Cardiac fibroblast (primary cell): Measurements from ENCODE around the gene FER1L5.

Experiments used
- DNase-seq, 2 donors: peaks; one replicate each; pipeline versions ENCODE4 v3.0.0 to v3.0.0-alpha.2; 2010; ENCODE audit warnings: low read depth in 2 of 2
- H3K4me3 ChIP-seq, 2 donors: replicated peaks in 1 of 2; 1 replicate in 1 of 2; 2 replicates in 1 of 2; pipeline ENCODE4 v1.5.1; 2011; ENCODE audit warnings: low read depth in 2 of 2, low read length in 2 of 2, mild to moderate bottlenecking in 2 of 2, moderate library complexity in 1 of 2
- CTCF ChIP-seq: IDR thresholded peaks from one replicate; pipeline ENCODE4 v1.5.1; 2011; ENCODE audit warnings: low read depth, mild to moderate bottlenecking, low read length, inconsistent platforms

FER1L5 gene

DNA sequence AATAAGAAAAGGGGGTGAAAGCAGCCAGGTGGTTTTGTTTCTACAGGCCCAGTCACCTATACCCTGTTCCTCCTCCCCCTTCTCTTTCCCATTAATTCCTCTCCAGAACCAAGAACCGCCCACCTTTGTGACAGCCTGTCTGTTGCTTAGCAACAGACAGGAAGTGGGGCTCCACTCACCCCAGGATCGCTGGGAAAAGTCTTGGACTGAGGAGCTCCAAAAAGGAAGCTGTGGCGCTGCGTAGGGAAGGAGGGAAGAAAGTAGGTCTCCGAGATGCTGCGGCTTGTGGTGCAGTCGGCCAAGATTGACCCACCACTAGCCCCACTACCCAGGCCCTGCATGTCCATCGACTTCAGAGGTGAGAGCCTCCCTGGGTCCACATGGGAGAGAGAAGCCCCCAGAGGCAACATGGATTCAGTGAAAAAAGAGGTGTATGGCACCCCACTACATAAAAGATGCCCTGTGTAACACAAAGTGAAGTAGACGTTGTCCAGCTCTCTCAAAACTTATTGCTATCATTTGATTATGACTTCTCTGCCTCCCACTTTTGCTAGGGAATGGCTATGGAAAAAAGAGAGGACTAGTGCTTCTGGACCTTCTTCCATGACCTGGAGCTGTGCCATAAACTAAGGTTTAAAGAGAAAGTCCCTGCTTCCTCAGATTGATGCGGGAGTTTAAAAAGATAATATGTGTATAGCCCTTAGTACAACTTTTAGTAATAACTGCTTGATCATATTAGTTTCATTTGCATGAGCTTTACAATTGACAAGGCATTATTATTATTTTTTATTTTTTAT is at the start of gene FER1L5:
FER1L5 (plus strand) TSS at position 201 of the 797 bp plus-strand sequence; CDS start at position 274, 73 bp downstream.
- H3K4me3 ChIP-seq, result peak within 1 kb of the TSS; percentile 39 to 48
- TF ChIP-seq CTCF, result no peak
- peak; percentile 62 to 83 for DNase-seq

- no peak for DNase-seq
- H3K4me3 ChIP-seq, result no peak overlapping the region
- TF ChIP-seq CTCF, result no peak
Measured at GRCh38 chr2:96594282-96594681, 48.3 kb upstream of the FER1L5 start.

DNA sequence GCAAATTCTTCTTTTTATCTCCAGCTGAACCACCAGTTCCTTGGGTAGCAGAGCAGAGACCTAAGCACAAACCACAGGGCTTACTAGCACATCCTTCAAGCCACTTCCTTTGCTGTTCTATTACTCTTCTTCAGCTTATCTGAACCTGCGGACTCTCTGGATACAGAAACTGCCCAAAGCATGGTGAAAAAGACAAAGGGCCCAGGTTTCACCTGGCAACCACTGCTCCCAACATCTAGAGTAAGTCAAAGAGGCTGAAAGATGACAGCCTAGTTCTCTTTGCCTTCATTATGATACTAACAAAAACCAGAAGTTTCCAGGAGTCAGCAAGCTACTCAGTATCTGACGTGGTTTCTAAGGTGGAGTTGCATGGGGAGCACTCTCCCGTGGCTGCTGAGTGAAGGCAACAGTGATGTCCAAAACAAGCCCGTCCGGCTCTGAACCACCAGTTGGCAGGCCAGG is 47.8 kb upstream of the FER1L5 start:
- no peak for DNase-seq
- TF ChIP-seq CTCF, result no peak
- no peak overlapping the region for H3K4me3 ChIP-seq

GRCh38 chr2:96596596-96596995 is 46.0 kb upstream of the FER1L5 start:
- no peak for TF ChIP-seq CTCF
- no peak overlapping the region for H3K4me3 ChIP-seq
- DNase-seq, result no peak

- TF ChIP-seq CTCF, result no peak
- no peak overlapping the region for H3K4me3 ChIP-seq
- DNase-seq, result no peak
Measured at GRCh38 chr2:96599941-96600340, 42.6 kb upstream of the FER1L5 start.

DNA sequence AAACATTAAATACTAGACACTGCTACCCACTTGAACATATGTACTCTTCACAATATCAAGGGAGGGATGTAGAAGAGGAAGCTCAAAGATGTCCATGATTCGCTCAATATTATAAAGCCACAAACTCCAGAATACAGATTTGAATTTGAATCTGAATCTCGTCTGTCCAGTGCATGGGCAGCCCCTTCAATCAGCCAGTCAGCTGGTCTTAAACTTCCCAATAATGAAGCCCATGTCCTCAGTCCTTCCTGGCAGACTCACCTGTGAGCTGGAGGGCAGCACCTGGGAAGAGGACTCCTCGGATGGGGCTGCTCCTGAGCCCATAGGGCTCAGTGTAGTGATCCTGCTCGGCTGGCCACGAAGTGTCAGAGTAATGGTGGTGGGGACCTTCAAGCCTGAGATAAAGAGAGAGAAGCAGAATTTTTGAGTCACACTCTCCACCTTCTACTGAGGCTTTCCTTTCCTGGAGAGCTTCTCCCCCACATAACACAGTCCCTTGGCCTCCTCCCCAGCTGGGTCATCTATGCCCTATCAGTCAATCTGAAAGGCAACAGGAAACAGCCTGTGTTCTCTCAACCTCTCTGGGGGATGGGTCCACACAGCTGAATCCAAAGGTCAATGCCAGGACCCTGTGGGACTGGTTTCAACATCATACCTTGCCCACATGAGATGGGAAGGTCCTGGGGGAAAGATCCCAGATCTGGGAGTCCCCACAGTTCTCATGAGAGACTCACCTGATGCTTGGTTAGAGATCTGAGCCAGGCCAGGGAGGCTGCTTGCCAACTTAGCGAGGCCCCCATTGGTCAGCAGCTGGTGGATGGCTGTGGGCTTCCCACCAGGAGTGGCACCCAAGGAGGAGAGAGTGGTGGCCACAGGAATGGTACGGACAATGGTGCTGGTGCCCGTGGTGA is 40.9 kb upstream of the FER1L5 start:
- H3K4me3 ChIP-seq, result no peak overlapping the region
- DNase-seq, result no peak

More for the DNA sequence above, 40.9 kb upstream of the FER1L5 start:
- TF ChIP-seq CTCF, result no peak
